Liver (tissue), 9 donors: Measurements from ENCODE around the gene YTHDF1. TPM values are rescaled to one million over a fixed set of nuclear protein-coding genes. Genes with fewer than 3 reads are reported as not detected.

ENCODE experiments used
- DNase-seq: peaks from one replicate; pipeline ENCODE4 v3.0.0-alpha.2; 2017; ENCODE audit warnings: low spot score
- H3K27ac ChIP-seq, 2 donors: one replicate each; pipeline ENCODE4 v1.7.0; 2013; ENCODE audit warnings: inconsistent platforms in 2 of 2, low read length in 2 of 2, control low read depth in 1 of 2, low read depth in 1 of 2, mild to moderate bottlenecking in 1 of 2
- H3K27me3 ChIP-seq, 4 donors: one replicate each; pipeline versions ENCODE4 v1.6.1 to v1.7.0; 2013; ENCODE audit warnings: low read length in 3 of 4, inconsistent platforms in 1 of 4, mild to moderate bottlenecking in 1 of 4, moderate library complexity in 1 of 4; ENCODE audit not compliant: control insufficient read depth in 4 of 4, insufficient read depth in 4 of 4
- H3K36me3 ChIP-seq, 4 donors: one replicate each; pipeline versions ENCODE4 v1.6.1 to v1.7.0; 2013; ENCODE audit warnings: low read length in 3 of 4, mild to moderate bottlenecking in 3 of 4, low read depth in 1 of 4, moderate library complexity in 1 of 4; ENCODE audit not compliant: control insufficient read depth in 4 of 4, insufficient read depth in 3 of 4
- H3K4me1 ChIP-seq, 4 donors: one replicate each; pipeline versions ENCODE4 v1.6.1 to v1.7.0; 2013; ENCODE audit warnings: low read length in 3 of 4, mild to moderate bottlenecking in 3 of 4, moderate library complexity in 1 of 4; ENCODE audit not compliant: control insufficient read depth in 4 of 4, insufficient read depth in 4 of 4
- H3K4me3 ChIP-seq, 3 donors: one replicate each; pipeline versions ENCODE4 v1.6.1 to v1.7.0; 2013; ENCODE audit warnings: low read length in 3 of 3, control low read depth in 1 of 3, low read depth in 1 of 3, mild to moderate bottlenecking in 1 of 3
- H3K9ac ChIP-seq, 2 donors: one replicate each; pipeline ENCODE4 v1.7.0; 2013; ENCODE audit warnings: low read length in 2 of 2, mild to moderate bottlenecking in 2 of 2, moderate library complexity in 2 of 2, control low read depth in 1 of 2, low read depth in 1 of 2
- H3K9me3 ChIP-seq, 4 donors: one replicate each; pipeline versions ENCODE4 v1.6.1 to v1.7.0; 2013; ENCODE audit warnings: low read length in 3 of 4; ENCODE audit not compliant: control insufficient read depth in 4 of 4
- ATF3 ChIP-seq: IDR thresholded peaks from 2 replicates; pipeline ENCODE4 v1.6.1; 2016; ENCODE audit warnings: antibody characterized with exemption
- CTCF ChIP-seq: fragments of 150-350 bp; IDR thresholded peaks from 2 replicates; pipeline ENCODE4 v1.5.1; 2017; ENCODE audit warnings: improper control_type of control experiment, low read depth, low read length; ENCODE audit not compliant: missing input control
- EGR1 ChIP-seq, 2 donors: IDR thresholded peaks; 2 replicates each; pipeline ENCODE4 v1.6.1; 2016 to 2018; ENCODE audit warnings: antibody characterized with exemption in 2 of 2, low read depth in 2 of 2
- FOXA1 ChIP-seq: IDR thresholded peaks from 2 replicates; pipeline ENCODE4 v1.6.1; 2016; ENCODE audit warnings: antibody characterized with exemption
- FOXA2 ChIP-seq: IDR thresholded peaks from 2 replicates; pipeline ENCODE4 v1.6.1; 2016; ENCODE audit warnings: antibody characterized with exemption
- GABPA ChIP-seq, 2 donors: IDR thresholded peaks in 1 of 2; conservative IDR thresholded peaks in 1 of 2; 2 replicates each; pipeline ENCODE4 v1.6.1; 2016; ENCODE audit warnings: antibody characterized with exemption in 2 of 2, mild to moderate bottlenecking in 1 of 2, moderate library complexity in 1 of 2
- HNF4A ChIP-seq, 2 donors: conservative IDR thresholded peaks; 2 replicates each; pipeline ENCODE4 v1.6.1; 2016; ENCODE audit warnings: antibody characterized with exemption in 2 of 2, mild to moderate bottlenecking in 2 of 2
- HNF4G ChIP-seq: IDR thresholded peaks from 2 replicates; pipeline ENCODE4 v1.6.1; 2016; ENCODE audit warnings: antibody characterized with exemption
- JUND ChIP-seq, 2 donors: IDR thresholded peaks; 2 replicates each; pipeline ENCODE4 v1.6.1; 2016; ENCODE audit warnings: antibody characterized with exemption in 2 of 2
- MAX ChIP-seq: IDR thresholded peaks from 2 replicates; pipeline ENCODE4 v1.6.1; 2016; ENCODE audit warnings: antibody characterized with exemption
- NR2F2 ChIP-seq: IDR thresholded peaks from 2 replicates; pipeline ENCODE4 v1.6.1; 2016; ENCODE audit warnings: antibody characterized with exemption
- RAD21 ChIP-seq, 2 donors: IDR thresholded peaks; 2 replicates each; pipeline ENCODE4 v1.6.1; 2016; ENCODE audit warnings: antibody characterized with exemption in 2 of 2, mild to moderate bottlenecking in 2 of 2
- REST ChIP-seq: IDR thresholded peaks from 2 replicates; pipeline ENCODE4 v1.6.1; 2016; ENCODE audit warnings: antibody characterized with exemption, mild to moderate bottlenecking
- RXRA ChIP-seq, 2 donors: IDR thresholded peaks; 2 replicates each; pipeline ENCODE4 v1.6.1; 2017 to 2018; ENCODE audit warnings: antibody characterized with exemption in 2 of 2, mild to moderate bottlenecking in 1 of 2
- SP1 ChIP-seq: IDR thresholded peaks from 2 replicates; pipeline ENCODE4 v1.6.1; 2018; ENCODE audit warnings: antibody characterized with exemption, mild to moderate bottlenecking
- TAF1 ChIP-seq: conservative IDR thresholded peaks from 2 replicates; pipeline ENCODE4 v1.6.1; 2016; ENCODE audit warnings: antibody characterized with exemption, mild to moderate bottlenecking
- YY1 ChIP-seq: IDR thresholded peaks from 2 replicates; pipeline ENCODE4 v1.6.1; 2016; ENCODE audit warnings: antibody characterized with exemption, mild to moderate bottlenecking
- WGBS: extraction: QIAGEN DNeasy Blood & Tissue Kit; methylation state at CpG from one replicate; pipeline ENCODE4 v1.1.7; 2013; 5-methylcytosine and 5-hydroxymethylcytosine counted together
- polyA plus RNA-seq, 2 donors: library from polyadenylated mRNA; stranded (reverse) in 1 of 2; unstranded in 1 of 2; fragments of 200-250 nt in 1 of 2; fragments of >200 nt in 1 of 2; fragmentation: Nextera tagmentation in 1 of 2; extraction: Ambion mirVana in 1 of 2; gene quantifications; one replicate each; pipeline versions ENCODE4 v1.2.1 to v1.2.3, GENCODE V29; 2013 to 2015
- total RNA-seq, 2 donors: library from RNA; depleted of rRNA; stranded (reverse); fragments of >200 nt; gene quantifications; one replicate each; pipeline ENCODE4 v1.2.3, GENCODE V29; 2014
- donor health status: healthy.
- donor health status: healthy.
- donor health status: healthy.
- donor health status: healthy.
- donor health status: healthy.

YTHDF1 gene
- total and polyA plus RNA-seq, 4 donors = 6.8 to 19.5 (median 14.9) TPM

- no peaks in the 10 kb centered on the region for H3K36me3 ChIP-seq
- H3K4me1 ChIP-seq = peaks cover 0 to 4% (median 1%) of the 10 kb centered on the region in 4 donors
- 87% methylated on average over 19 of the region's 19 CpGs for WGBS
- H3K27me3 ChIP-seq = peaks cover 0 to 3% (median 1%) of the 10 kb centered on the region in 4 donors
- no peak overlapping the region for H3K4me3 ChIP-seq
- no peak overlapping the region for H3K27ac ChIP-seq
- no peaks in the 10 kb centered on the region for H3K9me3 ChIP-seq
- H3K9ac ChIP-seq = no peak overlapping the region
- no peak for DNase-seq
- TF ChIP-seq YY1 (no peak), CTCF (no peak)
Observed at GRCh38 chr20:63226042-63226943, 10.4 kb upstream of the YTHDF1 start.

- no peaks in the 10 kb centered on the region for H3K9me3 ChIP-seq
- no peak overlapping the region for H3K27ac ChIP-seq
- no peaks in the 10 kb centered on the region for H3K4me1 ChIP-seq
- peaks cover 0 to 3% (median 0%) of the 10 kb centered on the region in 4 donors for H3K27me3 ChIP-seq
- TF ChIP-seq RAD21 (IDR thresholded peaks at IDR 0.05) (no peak), JUND (IDR thresholded peaks at IDR 0.05) (no peak), SP1 (no peak)
- H3K4me3 ChIP-seq = no peak overlapping the region
- H3K9ac ChIP-seq = no peak overlapping the region
- no peaks in the 10 kb centered on the region for H3K36me3 ChIP-seq
- WGBS = 55% methylated on average over 7 of the region's 7 CpGs
- no peak for DNase-seq
Observed at GRCh38 chr20:63225082-63225454, 9.1 kb upstream of the YTHDF1 start.

- 39% methylated on average over 16 of the region's 16 CpGs for WGBS
- H3K36me3 ChIP-seq = no peaks in the 10 kb centered on the region
- no peaks in the 10 kb centered on the region for H3K9me3 ChIP-seq
- H3K9ac ChIP-seq = no peak overlapping the region
- H3K27ac ChIP-seq = no peak overlapping the region
- no peaks in the 10 kb centered on the region for H3K4me1 ChIP-seq
- DNase-seq = no peak
- TF ChIP-seq YY1 (no peak), RXRA (IDR thresholded peaks at IDR 0.05) (no peak), HNF4A (conservative IDR thresholded peaks at IDR 0.05) (no peak), MAX (no peak)
- H3K4me3 ChIP-seq = no peak overlapping the region
- peaks cover 0 to 3% (median 0%) of the 10 kb centered on the region in 4 donors for H3K27me3 ChIP-seq
Observed at GRCh38 chr20:63224412-63225081, 8.6 kb upstream of the YTHDF1 start.

- H3K9ac ChIP-seq = no peak overlapping the region
- peaks cover 0 to 3% (median 0%) of the 10 kb centered on the region in 4 donors for H3K27me3 ChIP-seq
- H3K36me3 ChIP-seq = no peaks in the 10 kb centered on the region
- DNase-seq = no peak
- H3K9me3 ChIP-seq = no peaks in the 10 kb centered on the region
- H3K4me1 ChIP-seq = no peaks in the 10 kb centered on the region
- H3K27ac ChIP-seq = no peak overlapping the region
- 79% methylated on average over 6 of the region's 6 CpGs for WGBS
- no peak overlapping the region for H3K4me3 ChIP-seq
- no peak for TF ChIP-seq FOXA1
- TF ChIP-seq NR2F2 = no peak
- no peak for TF ChIP-seq YY1
- no peak for TF ChIP-seq FOXA2
- no peak for TF ChIP-seq TAF1
- no peak for TF ChIP-seq REST
- TF ChIP-seq HNF4G = no peak
- no peak for TF ChIP-seq RAD21 (IDR thresholded peaks at IDR 0.05)
- TF ChIP-seq RXRA (IDR thresholded peaks at IDR 0.05) = no peak
- TF ChIP-seq EGR1 (IDR thresholded peaks at IDR 0.05; ENCODE audit: low read depth in 2 of 2) = no peak
- TF ChIP-seq GABPA (IDR thresholded peaks at IDR 0.05 in 1 of 2, conservative IDR thresholded peaks at IDR 0.05 in 1 of 2) = no peak
- no peak for TF ChIP-seq ATF3
- no peak for TF ChIP-seq MAX
Observed at GRCh38 chr20:63223826-63224207, 7.9 kb upstream of the YTHDF1 start.
